Measurements from ENCODE around the gene ERBB2.
A peak's percentile ranks its signal among the peaks of the same experiment; 100 is the strongest.

- TF ChIP-seq STAT3 (IDR thresholded peaks at IDR 0.05; ENCODE audit: low read depth, low read length) (no peak), RB1 (IDR thresholded peaks at IDR 0.05; ENCODE audit: borderline replicate concordance) (no peak), EGR1 (IDR thresholded peaks at IDR 0.05; ENCODE audit: borderline replicate concordance in 1 of 2, low read depth in 2 of 2, low read length in 2 of 2) (no peak), POLR2AphosphoS5 (IDR thresholded peaks at IDR 0.05; ENCODE audit: low read length) (no peak), PBX3 (IDR thresholded peaks at IDR 0.05; ENCODE audit: insufficient replicate concordance, low read depth, low read length) (no peak), CTCF (IDR thresholded peaks at IDR 0.05 in 2 of 3, conservative IDR thresholded peaks at IDR 0.05 in 1 of 3; ENCODE audit: control insufficient read depth in 2 of 3, extremely low read depth in 1 of 3, insufficient read depth in 1 of 3, low read depth in 3 of 3, low read length in 3 of 3) (no peak), CBX5 (IDR thresholded peaks at IDR 0.05; ENCODE audit: low read depth) (no peak), RELB (IDR thresholded peaks at IDR 0.05; ENCODE audit: low read depth) (peak; percentile 7; the same call in 1 of the 2 replicates), BMI1 (IDR thresholded peaks at IDR 0.05; ENCODE audit: borderline replicate concordance) (no peak), MYC (IDR thresholded peaks at IDR 0.05; ENCODE audit: insufficient read depth, insufficient read length, insufficient replicate concordance, low read length, severe bottlenecking) (no peak), SIX5 (IDR thresholded peaks at IDR 0.05; ENCODE audit: low read depth, low read length, severe bottlenecking) (no peak), HDAC6 (IDR thresholded peaks at IDR 0.05; ENCODE audit: unreplicated experiment) (no peak)
These were observed 4.0 kb downstream of the ERBB2 start for GRCh38 chr17:39703913-39704312.
